Glutamatergic neuron (in vitro differentiated cells): ENCODE results near the gene EDNRA. TPM values are rescaled to one million over a fixed set of nuclear protein-coding genes. Genes with fewer than 3 reads are reported as not detected.
A peak's percentile ranks its signal among the peaks of the same experiment; 100 is the strongest.

Experiments used
- DNase-seq: peaks from one replicate; pipeline ENCODE4 v3.0.0; 2022
- H3K27ac Mint-ChIP-seq: one replicate; pipeline ENCODE4 v1.8.0; 2020; ENCODE audit warnings: mild to moderate bottlenecking, mixed read lengths, inconsistent platforms; ENCODE audit not compliant: unreplicated experiment
- H3K27me3 Mint-ChIP-seq: one replicate; pipeline ENCODE4 v1.8.0; 2020; ENCODE audit warnings: mild to moderate bottlenecking, moderate library complexity, mixed read lengths, inconsistent platforms; ENCODE audit not compliant: unreplicated experiment
- H3K36me3 Mint-ChIP-seq: one replicate; pipeline ENCODE4 v1.8.0; 2020; ENCODE audit warnings: mild to moderate bottlenecking, mixed read lengths, inconsistent platforms; ENCODE audit not compliant: unreplicated experiment
- H3K4me1 Mint-ChIP-seq: one replicate; pipeline ENCODE4 v1.8.0; 2020; ENCODE audit warnings: mild to moderate bottlenecking, low read depth, mixed read lengths, inconsistent platforms; ENCODE audit not compliant: unreplicated experiment
- H3K4me3 Mint-ChIP-seq: one replicate; pipeline ENCODE4 v1.8.0; 2020; ENCODE audit warnings: mild to moderate bottlenecking, mixed read lengths, inconsistent platforms; ENCODE audit not compliant: unreplicated experiment
- H3K9me3 Mint-ChIP-seq: one replicate; pipeline ENCODE4 v1.8.0; 2020; ENCODE audit warnings: mild to moderate bottlenecking, moderate library complexity, mixed read lengths, inconsistent platforms; ENCODE audit not compliant: unreplicated experiment
- total RNA-seq: library from RNA; stranded (reverse); fragmentation: NEBNext Ultra II Directional; extraction: Animal tissue kit (Norgen Biotek cat#: 25700); gene quantifications from one replicate; pipeline ENCODE4 v1.2.1, GENCODE V29; 2021; ENCODE audit not compliant: unreplicated experiment
- TF ChIP-seq, protein P1 (sequence below): fragments of 200-600 bp; sonication (generic); IDR thresholded peaks from one replicate; pipeline ENCODE4 v1.5.0; 2021; ENCODE audit not compliant: partially characterized antibody, unreplicated experiment

Gene EDNRA
- total RNA-seq, 1 donor from 2014 or later = not detected

DNA sequence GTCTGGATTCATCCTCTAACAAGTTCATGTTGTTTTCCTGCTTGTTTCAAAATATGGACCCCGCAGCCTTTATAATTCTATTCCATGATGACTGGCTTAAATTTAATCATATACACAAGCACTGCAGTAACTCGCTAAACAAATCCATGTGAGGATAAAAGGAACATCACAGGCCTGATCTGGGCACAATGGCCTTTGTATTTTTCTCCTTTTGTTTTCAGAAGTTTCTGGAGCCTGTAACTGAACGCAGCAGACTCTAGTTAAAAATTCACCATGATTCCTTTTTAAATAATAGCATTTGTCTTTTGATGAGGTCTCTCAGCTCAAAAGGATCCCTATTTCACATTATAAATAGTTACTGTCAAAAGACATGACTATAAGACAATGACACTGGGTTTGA is 106.1 kb downstream of the EDNRA start:
- H3K36me3 Mint-ChIP-seq = peaks cover 3% of the 10 kb centered on the region
- TF ChIP-seq, protein P1, sequence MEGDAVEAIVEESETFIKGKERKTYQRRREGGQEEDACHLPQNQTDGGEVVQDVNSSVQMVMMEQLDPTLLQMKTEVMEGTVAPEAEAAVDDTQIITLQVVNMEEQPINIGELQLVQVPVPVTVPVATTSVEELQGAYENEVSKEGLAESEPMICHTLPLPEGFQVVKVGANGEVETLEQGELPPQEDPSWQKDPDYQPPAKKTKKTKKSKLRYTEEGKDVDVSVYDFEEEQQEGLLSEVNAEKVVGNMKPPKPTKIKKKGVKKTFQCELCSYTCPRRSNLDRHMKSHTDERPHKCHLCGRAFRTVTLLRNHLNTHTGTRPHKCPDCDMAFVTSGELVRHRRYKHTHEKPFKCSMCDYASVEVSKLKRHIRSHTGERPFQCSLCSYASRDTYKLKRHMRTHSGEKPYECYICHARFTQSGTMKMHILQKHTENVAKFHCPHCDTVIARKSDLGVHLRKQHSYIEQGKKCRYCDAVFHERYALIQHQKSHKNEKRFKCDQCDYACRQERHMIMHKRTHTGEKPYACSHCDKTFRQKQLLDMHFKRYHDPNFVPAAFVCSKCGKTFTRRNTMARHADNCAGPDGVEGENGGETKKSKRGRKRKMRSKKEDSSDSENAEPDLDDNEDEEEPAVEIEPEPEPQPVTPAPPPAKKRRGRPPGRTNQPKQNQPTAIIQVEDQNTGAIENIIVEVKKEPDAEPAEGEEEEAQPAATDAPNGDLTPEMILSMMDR = no peak
- no peak for DNase-seq
- no peak overlapping the region for H3K4me3 Mint-ChIP-seq
- H3K4me1 Mint-ChIP-seq = peaks cover 2% of the 10 kb centered on the region
- H3K27me3 Mint-ChIP-seq = peaks cover 2% of the 10 kb centered on the region
- no peak overlapping the region for H3K27ac Mint-ChIP-seq
- H3K9me3 Mint-ChIP-seq = peaks cover 3% of the 10 kb centered on the region

DNA sequence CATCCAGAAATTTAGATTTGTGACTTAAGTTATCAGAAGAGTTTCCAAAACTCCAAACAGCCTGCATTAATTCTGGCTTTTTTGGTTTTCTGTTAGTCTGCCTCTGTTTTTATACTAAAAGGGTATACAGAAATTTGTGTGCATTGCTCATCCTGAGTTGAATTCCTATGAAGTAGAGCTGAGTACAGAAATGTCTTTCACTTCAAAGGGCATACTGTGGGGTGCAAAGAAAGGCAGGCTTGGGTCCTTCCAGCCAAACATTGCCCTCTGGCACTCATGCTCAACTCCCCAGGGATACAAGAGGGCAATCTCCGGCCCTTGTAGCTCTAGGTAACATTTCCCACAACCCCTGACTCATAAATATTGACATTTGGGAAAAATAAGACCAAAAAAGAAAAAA is 108.7 kb downstream of the EDNRA start:
- Mint-ChIP-seq H3K4me1 (peaks cover 2% of the 10 kb centered on the region), H3K27ac (no peak overlapping the region)
- no peak for DNase-seq

DNA sequence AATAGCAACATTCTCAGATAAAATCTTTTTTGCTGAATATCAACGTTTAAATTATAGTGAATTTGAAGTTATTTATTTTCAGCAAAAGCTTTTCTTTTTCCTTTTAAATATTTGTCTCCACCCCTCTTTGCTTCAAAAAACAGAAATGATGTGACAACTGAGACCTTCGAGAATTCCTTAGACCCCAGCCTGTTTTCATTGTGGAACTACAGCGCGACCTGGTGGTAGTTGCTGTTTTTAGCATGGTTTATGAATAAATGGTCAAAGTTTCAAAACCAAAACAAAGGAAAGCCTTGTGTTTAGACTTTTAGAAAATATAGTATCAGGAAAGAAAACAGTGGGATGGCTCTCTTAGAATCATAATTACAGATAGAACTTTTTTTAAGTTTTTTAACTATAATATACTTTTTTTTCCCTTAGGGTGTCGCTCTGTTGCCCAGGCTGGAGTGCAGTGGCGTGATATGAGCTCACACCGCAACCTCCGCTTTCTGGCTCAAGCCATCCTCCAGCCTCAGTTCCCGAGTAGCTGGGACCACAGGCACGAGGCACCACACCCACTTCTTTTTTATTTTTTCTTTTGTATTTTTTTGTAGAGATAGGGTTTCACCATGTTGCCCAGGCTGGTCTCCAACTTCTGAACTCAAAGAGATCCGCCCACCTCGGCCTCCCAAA is 109.5 kb downstream of the EDNRA start:
- H3K4me3 Mint-ChIP-seq = no peak overlapping the region
- TF ChIP-seq, protein P1 = peak; percentile 67
- peaks cover 2% of the 10 kb centered on the region for H3K4me1 Mint-ChIP-seq
- H3K36me3 Mint-ChIP-seq = no peaks in the 10 kb centered on the region
- peak; percentile 74 for DNase-seq
- H3K27ac Mint-ChIP-seq = no peak overlapping the region
- no peaks in the 10 kb centered on the region for H3K27me3 Mint-ChIP-seq
- no peaks in the 10 kb centered on the region for H3K9me3 Mint-ChIP-seq

More for the DNA sequence above, 108.7 kb downstream of the EDNRA start:
- Mint-ChIP-seq H3K27me3 (peaks cover under 1% of the 10 kb centered on the region), H3K4me3 (no peak overlapping the region), H3K36me3 (peaks cover 2% of the 10 kb centered on the region), H3K9me3 (peaks cover 1% of the 10 kb centered on the region)
- TF ChIP-seq, protein P1 = no peak

DNA sequence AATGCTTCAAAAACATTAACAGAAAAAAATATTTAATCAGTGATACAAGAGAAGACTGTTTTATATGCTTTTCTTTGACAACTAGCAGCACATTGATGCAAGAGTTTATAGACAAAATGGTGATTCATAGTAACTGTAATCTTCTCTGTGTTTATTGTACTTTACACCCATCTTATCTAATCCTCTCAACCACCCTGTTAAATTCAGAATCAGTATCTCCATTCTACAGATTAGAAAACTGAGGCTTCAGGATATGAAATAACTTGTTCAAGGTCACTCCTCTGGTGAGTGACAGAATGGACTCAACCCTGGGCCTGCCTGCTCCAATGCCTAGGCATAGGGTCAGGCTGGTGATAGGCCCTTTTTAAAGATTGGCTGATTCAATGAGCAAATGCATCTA is 110.2 kb downstream of the EDNRA start:
- Mint-ChIP-seq H3K4me3 (no peak overlapping the region), H3K27me3 (no peaks in the 10 kb centered on the region), H3K4me1 (peaks cover 2% of the 10 kb centered on the region), H3K9me3 (no peaks in the 10 kb centered on the region), H3K36me3 (no peaks in the 10 kb centered on the region), H3K27ac (no peak overlapping the region)
- TF ChIP-seq, protein P1 = no peak
- no peak for DNase-seq

DNA sequence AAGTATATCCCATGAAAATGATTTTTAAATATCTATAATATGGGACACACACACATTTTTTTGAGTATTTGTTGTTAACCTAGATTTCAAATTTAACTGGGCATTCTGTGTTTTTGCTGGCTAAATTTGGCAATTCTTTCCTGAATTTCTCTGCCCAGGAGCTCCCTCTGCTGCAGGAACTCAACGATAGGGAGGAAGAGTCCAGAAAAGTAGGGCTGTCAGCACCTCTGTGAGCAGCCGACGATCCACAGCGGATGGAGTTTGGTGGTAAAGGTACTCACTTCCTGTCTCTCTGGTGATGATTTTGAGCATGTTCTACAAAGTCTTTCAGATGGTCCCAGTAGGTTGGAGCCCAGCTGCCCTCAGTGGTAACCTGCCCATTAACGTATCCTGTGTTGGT is 113.2 kb downstream of the EDNRA start:
- H3K27me3 Mint-ChIP-seq = no peaks in the 10 kb centered on the region
- no peak for DNase-seq
- H3K27ac Mint-ChIP-seq = no peak overlapping the region
- TF ChIP-seq, protein P1 = no peak
- H3K36me3 Mint-ChIP-seq = no peaks in the 10 kb centered on the region
- no peak overlapping the region for H3K4me3 Mint-ChIP-seq
- peaks cover 2% of the 10 kb centered on the region for H3K4me1 Mint-ChIP-seq
- H3K9me3 Mint-ChIP-seq = no peaks in the 10 kb centered on the region
